HS-5 (cell line): ENCODE data around the gene ZMIZ1.

Source experiments
- DNase-seq: peaks from one replicate; pipeline ENCODE4 v3.0.0-alpha.2; 2012; ENCODE audit warnings: low read depth

The ZMIZ1 gene

GRCh38 chr10:79082631-79083596 lies 14.1 kb downstream of the ZMIZ1 start:
- no peak for DNase-seq

GRCh38 chr10:79084012-79084971 lies 15.5 kb downstream of the ZMIZ1 start:
- peak; percentile 46 for DNase-seq

GRCh38 chr10:79084972-79085597 lies 16.3 kb downstream of the ZMIZ1 start:
- no peak for DNase-seq

GRCh38 chr10:79086822-79087221 lies 18.1 kb downstream of the ZMIZ1 start:
- no peak for DNase-seq

- DNase-seq = no peak
Observed at GRCh38 chr10:79087721-79088120, 19.0 kb downstream of the ZMIZ1 start.

GRCh38 chr10:79088176-79088575 lies 19.4 kb downstream of the ZMIZ1 start:
- no peak for DNase-seq

- no peak for DNase-seq
Observed at GRCh38 chr10:79088613-79089355, 20.0 kb downstream of the ZMIZ1 start.

- DNase-seq = no peak
Observed at GRCh38 chr10:79089632-79090031, 20.9 kb downstream of the ZMIZ1 start.

- DNase-seq = no peak
Observed at GRCh38 chr10:79090134-79090803, 21.5 kb downstream of the ZMIZ1 start.

- no peak for DNase-seq
Observed at GRCh38 chr10:79092292-79092896, 23.6 kb downstream of the ZMIZ1 start.

GRCh38 chr10:79093658-79094411 lies 25.1 kb downstream of the ZMIZ1 start:
- DNase-seq = no peak

- DNase-seq = no peak
Observed at GRCh38 chr10:79094412-79095175, 25.8 kb downstream of the ZMIZ1 start.

- DNase-seq = no peak
Observed at GRCh38 chr10:79095316-79095715, 26.6 kb downstream of the ZMIZ1 start.

GRCh38 chr10:79096514-79096913 lies 27.7 kb downstream of the ZMIZ1 start:
- DNase-seq = no peak

- no peak for DNase-seq
Observed at GRCh38 chr10:79097021-79097872, 28.5 kb downstream of the ZMIZ1 start.

GRCh38 chr10:79098061-79098460 lies 29.3 kb downstream of the ZMIZ1 start:
- no peak for DNase-seq

GRCh38 chr10:79098596-79099015 lies 29.8 kb downstream of the ZMIZ1 start:
- no peak for DNase-seq

GRCh38 chr10:79099898-79100448 lies 31.2 kb downstream of the ZMIZ1 start:
- DNase-seq = no peak
